GM19324 (cell line): ENCODE measurements around the gene PARD3B.

Experiments
- ATAC-seq: cut with Tn5 transposase; IDR thresholded peaks from one replicate; pipeline ENCODE4 v1.9.1; 2021; ENCODE audit warnings: mild to moderate bottlenecking, moderate library complexity; ENCODE audit not compliant: unreplicated experiment, low FRiP score

The PARD3B gene

GRCh38 chr2:204923957-204924356, 378.7 kb downstream of the PARD3B start:
- ATAC-seq: no peak

GRCh38 chr2:204931562-204931961, 386.3 kb downstream of the PARD3B start:
- no peak for ATAC-seq

GRCh38 chr2:204933735-204934374, 388.6 kb downstream of the PARD3B start:
- no peak for ATAC-seq

- no peak for ATAC-seq
Observed at GRCh38 chr2:204944927-204945326, 399.7 kb downstream of the PARD3B start.

- ATAC-seq: no peak
Observed at GRCh38 chr2:204945376-204945775, 400.1 kb downstream of the PARD3B start.

GRCh38 chr2:204946892-204947291, 401.6 kb downstream of the PARD3B start:
- ATAC-seq: no peak

- no peak for ATAC-seq
Observed at GRCh38 chr2:204947405-204947804, 402.1 kb downstream of the PARD3B start.

- ATAC-seq: no peak
Observed at GRCh38 chr2:204948024-204948763, 402.9 kb downstream of the PARD3B start.

GRCh38 chr2:204948822-204949221, 403.5 kb downstream of the PARD3B start:
- ATAC-seq: no peak

GRCh38 chr2:204950695-204951346, 405.5 kb downstream of the PARD3B start:
- ATAC-seq: no peak

- no peak for ATAC-seq
Observed at GRCh38 chr2:204958371-204958770, 413.1 kb downstream of the PARD3B start.

GRCh38 chr2:204964414-204964813, 419.1 kb downstream of the PARD3B start:
- ATAC-seq: no peak

- ATAC-seq: no peak
Observed at GRCh38 chr2:204966245-204966644, 421.0 kb downstream of the PARD3B start.

- ATAC-seq: no peak
Observed at GRCh38 chr2:204967199-204967960, 422.1 kb downstream of the PARD3B start.

- ATAC-seq: no peak
Observed at GRCh38 chr2:204971206-204971907, 426.1 kb downstream of the PARD3B start.

GRCh38 chr2:204972161-204972560, 426.9 kb downstream of the PARD3B start:
- ATAC-seq: no peak

- ATAC-seq: no peak
Observed at GRCh38 chr2:204972606-204973336, 427.5 kb downstream of the PARD3B start.

GRCh38 chr2:204973616-204974015, 428.3 kb downstream of the PARD3B start:
- no peak for ATAC-seq

GRCh38 chr2:204974487-204974886, 429.2 kb downstream of the PARD3B start:
- no peak for ATAC-seq

GRCh38 chr2:204977914-204978313, 432.6 kb downstream of the PARD3B start:
- no peak for ATAC-seq
